ENCODE data around the gene MRPS34.

- TF ChIP-seq ATF2 (tag by site-specific recombination; IDR thresholded peaks at IDR 0.05; ENCODE audit: low read depth): no peak
- no peak for TF ChIP-seq CTCF (tag by site-specific recombination; IDR thresholded peaks at IDR 0.05)
- TF ChIP-seq ZNF707 (tag by site-specific recombination; IDR thresholded peaks at IDR 0.05): no peak
- TF ChIP-seq ZNF830 (tag by site-specific recombination; IDR thresholded peaks at IDR 0.05; ENCODE audit: low read depth): no peak
Measured at GRCh38 chr16:1734123-1734522, 38.8 kb downstream of the MRPS34 start.
